H1 (cell line): ENCODE data around the gene C17orf114.

Source experiments
- CBX5 ChIP-seq: fragments of 300-800, 300-1000 bp; sonication (generic); IDR thresholded peaks from 2 replicates; pipeline ENCODE4 v1.7.1; 2016; ENCODE audit warnings: antibody characterized with exemption, low read length, low read depth
- CTCF ChIP-seq, 3 experiments: IDR thresholded peaks; 1 replicate in 2 of 3; 2 replicates in 1 of 3; pipeline versions ENCODE4 v1.5.1 to v1.6.1; 2011; ENCODE audit warnings: low read length in 3 of 3, mild to moderate bottlenecking in 3 of 3, inconsistent platforms in 2 of 3, low read depth in 1 of 3, moderate library complexity in 1 of 3; ENCODE audit not compliant: insufficient read depth in 1 of 3; ENCODE audit errors: control extremely low read depth in 1 of 3
- JUND ChIP-seq: IDR thresholded peaks from 2 replicates; pipeline ENCODE4 v1.6.1; 2011; ENCODE audit warnings: mild to moderate bottlenecking, improper control_type of control experiment, low read length
- KDM1A ChIP-seq: fragments of 200-600, 300-600 bp; sonication (generic); IDR thresholded peaks from 2 replicates; pipeline ENCODE4 v1.7.1; 2016; ENCODE audit warnings: mild to moderate bottlenecking, low read length, borderline replicate concordance
- POLR2A ChIP-seq, 2 experiments: IDR thresholded peaks; 1 replicate in 1 of 2; 2 replicates in 1 of 2; pipeline ENCODE4 v1.6.1; 2011; ENCODE audit warnings: low read depth in 2 of 2, low read length in 2 of 2, mild to moderate bottlenecking in 2 of 2; ENCODE audit errors: control extremely low read depth in 1 of 2
- RNF2 ChIP-seq: fragments of 200-900, 300-1000 bp; sonication (generic); IDR thresholded peaks from 2 replicates; pipeline ENCODE4 v1.7.1; 2016; ENCODE audit warnings: borderline replicate concordance, low read depth, mild to moderate bottlenecking, antibody characterized with exemption, low read length; ENCODE audit not compliant: poor library complexity, severe bottlenecking; ENCODE audit errors: missing control alignments
- SIX5 ChIP-seq: IDR thresholded peaks from 2 replicates; pipeline ENCODE4 v1.6.1; 2011; ENCODE audit warnings: mild to moderate bottlenecking, low read depth, low read length
- TAF1 ChIP-seq: IDR thresholded peaks from 2 replicates; pipeline ENCODE4 v1.6.1; 2011; ENCODE audit warnings: mild to moderate bottlenecking, low read depth, low read length
- TF ChIP-seq, protein P1 (sequence below): IDR thresholded peaks from 2 replicates; pipeline ENCODE4 v1.6.1; 2012; ENCODE audit warnings: low read length, inconsistent platforms

GRCh38 chr17:4822835-4823234 is 20.7 kb upstream of the C17orf114 start:
- TF ChIP-seq SIX5 (no peak), JUND (no peak), CTCF (IDR thresholded peaks at IDR 0.05; ENCODE audit: control extremely low read depth in 1 of 3, insufficient read depth in 1 of 3, low read depth in 1 of 3, low read length in 3 of 3) (no peak), POLR2A (IDR thresholded peaks at IDR 0.05; ENCODE audit: control extremely low read depth in 1 of 2, low read depth in 2 of 2, low read length in 2 of 2) (no peak), KDM1A (no peak), CBX5 (no peak), RNF2 (no peak), TAF1 (no peak)
- TF ChIP-seq, protein P1, sequence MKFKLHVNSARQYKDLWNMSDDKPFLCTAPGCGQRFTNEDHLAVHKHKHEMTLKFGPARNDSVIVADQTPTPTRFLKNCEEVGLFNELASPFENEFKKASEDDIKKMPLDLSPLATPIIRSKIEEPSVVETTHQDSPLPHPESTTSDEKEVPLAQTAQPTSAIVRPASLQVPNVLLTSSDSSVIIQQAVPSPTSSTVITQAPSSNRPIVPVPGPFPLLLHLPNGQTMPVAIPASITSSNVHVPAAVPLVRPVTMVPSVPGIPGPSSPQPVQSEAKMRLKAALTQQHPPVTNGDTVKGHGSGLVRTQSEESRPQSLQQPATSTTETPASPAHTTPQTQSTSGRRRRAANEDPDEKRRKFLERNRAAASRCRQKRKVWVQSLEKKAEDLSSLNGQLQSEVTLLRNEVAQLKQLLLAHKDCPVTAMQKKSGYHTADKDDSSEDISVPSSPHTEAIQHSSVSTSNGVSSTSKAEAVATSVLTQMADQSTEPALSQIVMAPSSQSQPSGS = no peak
